GM18526 (cell line): ENCODE results near the gene TMPRSS4.

Experiments
- POLR2A ChIP-seq: IDR thresholded peaks from 3 replicates; pipeline ENCODE4 v1.6.1; 2011; ENCODE audit not compliant: insufficient read length; ENCODE audit errors: extremely low read depth

TMPRSS4 gene

GRCh38 chr11:118163494-118163893, 86.6 kb downstream of the TMPRSS4 start:
- TF ChIP-seq POLR2A: no peak

DNA sequence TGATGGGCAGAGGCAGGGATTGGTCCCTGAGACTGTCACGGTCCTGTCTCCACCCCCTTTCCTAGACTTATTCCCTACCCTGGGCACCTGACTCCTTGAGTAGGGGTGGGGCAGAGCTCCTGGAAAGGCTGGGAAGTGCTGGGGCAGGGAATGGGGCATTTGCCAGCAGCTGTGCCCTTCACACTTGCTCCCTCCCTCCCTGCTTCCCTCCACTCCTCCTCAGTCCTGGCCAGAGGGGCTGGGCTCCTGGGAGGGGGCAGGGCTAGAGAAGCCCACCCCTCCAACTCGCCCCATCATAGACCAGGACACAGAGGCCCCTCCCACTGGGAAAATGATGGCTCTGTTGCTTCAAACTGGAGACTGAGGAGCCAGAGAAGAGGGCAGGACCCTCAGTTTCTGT, 88.0 kb downstream of the TMPRSS4 start:
- TF ChIP-seq POLR2A: no peak

GRCh38 chr11:118166641-118167040, 89.8 kb downstream of the TMPRSS4 start:
- no peak for TF ChIP-seq POLR2A

DNA sequence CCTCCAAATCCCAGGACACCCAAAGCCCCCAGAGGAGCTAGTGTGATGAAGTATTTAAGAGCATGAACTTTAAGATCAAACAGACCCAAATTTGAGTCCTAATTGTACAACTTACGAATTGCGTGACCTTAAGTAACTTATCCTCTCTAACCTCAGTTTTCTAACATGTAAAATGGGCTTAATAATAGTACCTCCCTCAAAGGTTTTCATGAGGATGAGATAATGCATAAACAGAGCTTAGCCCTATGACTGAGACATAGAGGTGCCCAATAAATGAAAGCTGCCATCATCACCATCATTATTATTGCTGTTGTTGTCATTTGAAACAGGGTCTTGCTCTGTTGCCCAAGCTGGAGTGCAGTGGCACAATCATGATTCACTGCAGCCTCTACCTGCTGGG, 90.4 kb downstream of the TMPRSS4 start:
- no peak for TF ChIP-seq POLR2A

DNA sequence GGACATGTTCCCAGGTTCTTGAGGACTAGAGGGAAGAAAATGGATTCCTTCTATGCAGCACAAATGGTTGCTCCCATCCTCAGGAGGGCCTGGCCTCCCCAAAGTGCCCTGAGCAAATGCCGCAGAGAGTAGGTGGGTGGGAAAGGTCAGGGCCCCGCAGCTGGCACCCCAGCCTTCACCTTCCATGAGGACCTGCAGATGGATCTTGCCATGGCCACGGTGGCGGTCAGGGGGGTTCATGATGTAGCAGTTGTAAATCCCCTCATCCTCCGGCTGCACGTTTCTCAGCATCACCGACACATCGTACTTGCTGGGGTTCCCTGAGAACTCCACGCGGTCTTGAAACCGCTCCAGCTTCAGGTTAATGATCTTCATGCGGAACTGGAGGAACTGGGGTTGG, 91.0 kb downstream of the TMPRSS4 start:
- no peak for TF ChIP-seq POLR2A

GRCh38 chr11:118168316-118168715, 91.4 kb downstream of the TMPRSS4 start:
- TF ChIP-seq POLR2A: no peak

- no peak for TF ChIP-seq POLR2A
These were observed 91.9 kb downstream of the TMPRSS4 start for GRCh38 chr11:118168751-118169150.

DNA sequence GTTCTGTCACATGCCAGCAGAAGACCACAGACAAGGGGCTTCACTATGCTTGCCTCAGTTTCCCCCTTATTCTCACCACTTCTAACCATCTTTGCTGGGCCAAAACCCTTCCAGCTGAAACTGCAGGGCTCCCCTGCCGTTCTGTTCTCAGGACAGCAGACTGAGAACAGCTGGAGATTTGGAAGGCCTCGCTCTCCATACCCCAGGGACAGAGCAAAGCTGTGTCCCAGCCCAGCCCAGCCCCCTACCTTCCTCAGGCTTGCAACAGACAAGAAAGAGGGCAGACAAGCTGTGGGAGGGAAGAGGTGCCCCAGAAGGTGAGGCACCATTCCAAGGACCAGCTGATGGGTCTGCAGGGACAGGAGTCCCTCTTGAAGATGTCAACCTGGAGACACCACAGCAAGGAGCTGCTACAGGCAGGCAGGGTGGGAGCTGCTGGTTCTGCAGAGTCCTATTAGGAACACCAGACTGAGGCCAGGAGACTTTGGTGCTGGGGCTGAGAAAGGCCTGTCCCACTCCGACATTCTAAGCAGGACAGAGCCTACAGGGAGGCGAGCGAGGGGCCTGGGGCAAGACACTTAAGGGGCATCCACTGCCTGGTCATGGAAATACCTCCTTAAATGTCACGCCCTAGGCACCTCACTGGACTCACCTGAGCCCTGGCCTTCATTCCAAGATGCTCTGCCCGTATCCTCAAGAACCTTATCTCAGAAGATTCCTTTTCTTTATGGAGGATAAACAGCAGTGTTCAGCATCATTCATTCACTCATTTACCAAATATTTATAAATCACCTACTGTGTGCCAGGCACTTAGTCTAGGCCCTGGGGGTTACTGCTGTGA, 92.6 kb downstream of the TMPRSS4 start:
- no peak for TF ChIP-seq POLR2A

DNA sequence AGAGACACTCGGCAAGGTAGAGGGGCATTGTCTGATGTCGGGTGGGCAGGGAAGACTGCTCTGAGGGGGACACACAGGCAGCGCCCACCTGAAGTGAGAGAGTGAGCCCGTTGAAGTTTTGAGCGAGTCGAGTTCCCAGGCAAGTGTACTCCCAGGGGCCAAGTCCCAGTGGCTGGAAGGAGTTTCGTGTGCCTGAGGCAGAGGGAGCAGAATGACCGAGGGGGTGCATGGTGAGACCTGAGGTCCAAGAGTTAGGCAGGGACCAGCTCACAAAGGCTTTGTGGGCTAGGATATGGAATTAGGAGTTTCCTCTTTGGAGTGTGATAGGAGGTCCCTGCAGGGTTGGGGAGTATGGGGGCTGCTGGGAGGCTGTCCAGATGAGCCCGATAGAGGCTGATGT, 93.4 kb downstream of the TMPRSS4 start:
- TF ChIP-seq POLR2A: no peak

GRCh38 chr11:118170882-118171268, 94.0 kb downstream of the TMPRSS4 start:
- TF ChIP-seq POLR2A: no peak
